HG02588 (cell line): Measurements from ENCODE around the gene EFCC1.

ENCODE experiments used
- ATAC-seq: cut with Tn5 transposase; IDR thresholded peaks from one replicate; pipeline ENCODE4 v1.9.1; 2021; ENCODE audit warnings: mild to moderate bottlenecking, moderate library complexity; ENCODE audit not compliant: unreplicated experiment

Gene EFCC1

GRCh38 chr3:129014148-129014547 lies 13.0 kb downstream of the EFCC1 start:
- no peak for ATAC-seq

DNA sequence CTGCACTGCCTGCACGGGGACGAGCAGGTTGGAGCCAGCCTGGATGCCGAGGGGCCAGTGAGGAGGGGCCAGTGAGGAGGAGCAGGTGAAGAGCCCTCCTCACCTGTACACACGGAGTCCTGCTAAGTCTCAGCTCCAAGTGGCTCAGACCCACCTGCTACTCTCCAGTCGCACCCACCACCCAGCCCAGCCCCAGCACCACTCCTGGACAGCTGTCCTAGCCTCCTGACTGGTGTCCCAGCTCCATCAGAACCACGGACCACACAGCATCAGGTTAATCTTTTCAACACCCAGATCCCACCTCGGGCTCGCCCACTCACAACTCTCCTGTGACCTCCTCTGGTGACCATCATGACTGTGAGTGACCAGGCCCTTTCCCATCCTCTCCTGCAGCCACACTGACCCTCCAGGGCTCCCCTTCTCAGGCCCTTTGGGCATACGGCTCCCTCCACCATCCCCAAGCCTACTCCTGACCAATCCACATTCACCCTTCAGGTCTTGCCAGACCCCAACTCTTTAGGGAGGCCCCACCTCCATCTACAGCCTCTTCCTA lies 13.8 kb downstream of the EFCC1 start:
- no peak for ATAC-seq

- ATAC-seq: no peak
These were observed 14.4 kb downstream of the EFCC1 start for GRCh38 chr3:129015388-129016105.

DNA sequence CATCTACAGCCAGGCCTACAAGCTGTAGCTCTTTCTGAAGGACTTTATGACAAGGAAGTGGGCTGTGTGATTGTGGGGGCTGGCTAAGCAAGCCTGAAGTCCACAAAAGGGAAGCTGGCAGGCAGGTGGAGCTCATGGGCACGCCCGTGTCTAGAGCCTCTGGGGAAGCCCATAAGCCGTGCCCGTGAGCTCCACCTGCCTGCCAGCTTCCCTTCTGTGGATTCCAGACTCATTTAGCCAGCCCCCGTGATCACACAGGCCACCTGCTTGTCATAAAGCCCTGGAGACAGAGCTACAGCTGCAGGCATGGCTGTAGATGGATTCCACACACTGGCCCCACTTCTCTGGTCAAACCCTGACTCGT lies 15.2 kb downstream of the EFCC1 start:
- no peak for ATAC-seq

GRCh38 chr3:129016720-129017483 lies 15.8 kb downstream of the EFCC1 start:
- no peak for ATAC-seq

DNA sequence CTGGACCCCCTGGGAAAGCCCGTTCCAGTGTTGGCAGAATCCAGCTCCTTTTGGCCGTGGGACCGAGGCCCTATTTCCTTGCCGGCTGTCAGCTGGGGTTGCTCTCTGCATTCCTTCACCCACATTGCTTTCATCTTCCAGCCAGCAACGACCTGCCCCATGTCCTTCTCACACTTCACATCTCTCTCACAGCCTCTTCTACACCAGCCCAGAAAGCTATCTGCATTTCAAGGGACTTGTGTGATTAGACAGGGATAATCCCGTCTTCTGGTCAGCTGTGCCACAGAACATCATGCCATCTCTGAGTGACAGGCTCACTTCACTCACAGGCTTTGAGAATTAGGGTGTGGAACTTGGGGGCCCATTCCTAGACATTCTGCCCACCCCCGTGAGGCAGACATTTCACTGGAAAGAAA lies 16.4 kb downstream of the EFCC1 start:
- no peak for ATAC-seq

GRCh38 chr3:129018271-129018670 lies 17.2 kb downstream of the EFCC1 start:
- no peak for ATAC-seq

GRCh38 chr3:129018751-129019150 lies 17.6 kb downstream of the EFCC1 start:
- ATAC-seq: no peak

DNA sequence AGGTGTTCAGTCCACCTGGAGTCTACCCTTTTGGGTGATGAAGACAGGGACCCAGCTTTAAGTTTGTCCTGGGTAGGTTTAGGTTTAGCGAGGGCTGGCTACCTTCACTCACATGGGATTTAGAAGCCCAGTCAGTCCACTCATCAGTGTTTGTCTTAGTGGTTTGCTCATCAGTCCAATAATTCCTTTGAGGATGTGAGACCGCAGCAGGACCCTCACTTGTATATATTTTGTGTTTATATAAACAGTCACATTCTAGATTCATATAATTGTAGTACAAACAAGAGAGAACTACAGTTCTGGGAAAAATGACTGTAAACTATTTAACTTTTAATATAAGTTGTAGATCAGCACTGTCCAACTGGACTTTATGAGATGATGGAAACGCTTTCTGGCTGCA lies 18.2 kb downstream of the EFCC1 start:
- no peak for ATAC-seq

DNA sequence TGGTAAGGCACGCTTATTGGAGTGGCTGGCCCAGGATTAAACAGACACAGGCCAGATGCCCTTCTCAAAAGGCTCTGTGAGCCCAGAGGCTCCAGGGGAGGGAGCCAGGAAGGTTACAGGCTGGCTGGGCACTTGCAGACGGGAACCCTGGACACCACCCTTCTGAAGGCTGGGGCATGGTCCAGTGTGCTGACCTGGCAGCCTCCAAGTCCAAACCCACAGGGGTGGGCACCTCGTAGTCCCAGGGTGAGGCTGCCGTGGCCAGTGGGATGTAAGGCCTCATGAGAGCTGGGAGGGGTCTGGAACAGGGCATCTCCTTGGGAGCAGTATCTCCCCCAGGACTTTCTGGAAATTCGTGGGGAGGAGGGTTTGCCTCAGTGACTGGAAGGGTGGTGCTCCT lies 19.6 kb downstream of the EFCC1 start:
- no peak for ATAC-seq

DNA sequence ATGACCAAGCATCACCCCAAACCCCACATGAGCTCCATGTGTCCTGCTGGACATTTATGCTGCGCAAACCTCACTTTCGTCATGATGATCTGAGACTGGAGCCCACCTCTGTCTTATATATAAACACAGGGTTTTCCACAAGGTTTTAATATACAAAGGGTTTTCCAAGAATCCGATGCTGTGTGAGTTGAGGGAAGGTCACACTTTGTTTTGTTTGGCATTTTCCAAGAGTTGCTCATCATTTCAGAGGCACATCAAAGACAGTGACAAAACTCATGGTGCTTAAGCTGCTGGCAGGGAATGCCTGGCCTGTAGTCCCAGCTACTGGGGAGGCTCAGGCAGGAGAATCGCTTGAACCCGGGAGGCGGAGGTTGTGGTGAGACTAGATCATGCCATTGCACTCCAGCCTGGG lies 20.0 kb downstream of the EFCC1 start:
- no peak for ATAC-seq

DNA sequence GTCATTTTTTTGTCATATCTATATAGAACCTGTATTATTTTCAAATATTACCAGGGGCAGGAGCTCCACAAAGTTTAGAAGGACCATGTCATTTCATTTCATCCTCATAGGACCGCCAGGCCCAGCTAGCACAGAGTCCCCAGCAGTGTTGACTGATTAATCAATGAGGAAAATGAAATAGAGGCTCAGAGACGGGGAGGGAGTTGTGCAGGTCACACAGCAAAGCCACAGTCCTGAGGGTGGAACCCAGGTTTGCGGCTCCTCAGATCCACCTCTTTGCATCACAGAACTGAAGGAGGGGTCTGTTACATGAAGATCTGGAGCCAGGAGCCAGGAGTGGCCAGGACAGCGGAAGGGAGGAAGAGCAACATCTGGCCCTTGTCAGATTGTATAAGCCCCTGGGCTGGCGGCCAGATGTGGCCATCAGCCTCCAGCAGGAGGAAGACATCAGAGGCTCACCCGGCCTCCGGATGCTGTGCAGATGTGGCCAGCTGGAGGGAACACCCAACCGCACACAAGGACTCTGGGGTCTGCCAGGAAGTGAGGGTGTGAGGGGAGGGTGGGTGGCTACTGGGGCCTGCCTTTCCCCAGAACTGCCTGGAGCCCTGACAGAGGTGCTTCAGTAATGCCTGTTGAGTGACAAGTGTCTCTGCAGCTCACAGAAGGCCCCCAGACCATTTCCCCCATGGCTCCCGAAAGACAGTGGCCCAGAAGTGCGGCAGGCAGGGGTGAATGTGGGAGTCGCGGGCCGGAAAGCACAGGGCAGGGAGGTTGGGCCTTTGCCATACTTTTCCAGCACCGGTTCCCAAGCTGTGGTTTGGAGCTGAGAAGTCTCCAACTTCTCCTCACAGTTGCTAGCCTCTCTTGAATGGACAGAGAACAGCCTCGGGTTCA lies 21.3 kb downstream of the EFCC1 start:
- no peak for ATAC-seq

- no peak for ATAC-seq
These were observed 21.9 kb downstream of the EFCC1 start for GRCh38 chr3:129023008-129023358.

- no peak for ATAC-seq
These were observed 22.8 kb downstream of the EFCC1 start for GRCh38 chr3:129023909-129024308.

GRCh38 chr3:129025108-129025507 lies 24.0 kb downstream of the EFCC1 start:
- ATAC-seq: no peak

- no peak for ATAC-seq
These were observed 24.8 kb downstream of the EFCC1 start for GRCh38 chr3:129025691-129026435.

GRCh38 chr3:129026728-129027543 lies 25.8 kb downstream of the EFCC1 start:
- ATAC-seq: peak; percentile 98

DNA sequence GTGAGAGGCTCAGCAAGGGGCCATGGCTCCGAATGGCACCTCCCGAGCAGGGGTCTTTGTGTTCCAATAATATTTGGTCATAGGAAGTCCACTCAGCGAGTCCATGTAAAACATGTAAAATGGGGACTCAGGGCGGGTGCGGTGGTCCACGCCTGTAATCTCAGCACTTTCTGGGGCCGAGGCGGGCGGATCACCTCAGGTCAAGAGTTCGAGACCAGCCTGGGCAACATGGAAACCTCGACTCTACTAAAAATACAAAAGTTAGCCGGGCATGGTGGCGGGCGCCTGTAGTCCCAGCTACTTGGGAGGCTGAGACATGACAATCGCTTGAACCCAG lies 26.4 kb downstream of the EFCC1 start:
- ATAC-seq: no peak

DNA sequence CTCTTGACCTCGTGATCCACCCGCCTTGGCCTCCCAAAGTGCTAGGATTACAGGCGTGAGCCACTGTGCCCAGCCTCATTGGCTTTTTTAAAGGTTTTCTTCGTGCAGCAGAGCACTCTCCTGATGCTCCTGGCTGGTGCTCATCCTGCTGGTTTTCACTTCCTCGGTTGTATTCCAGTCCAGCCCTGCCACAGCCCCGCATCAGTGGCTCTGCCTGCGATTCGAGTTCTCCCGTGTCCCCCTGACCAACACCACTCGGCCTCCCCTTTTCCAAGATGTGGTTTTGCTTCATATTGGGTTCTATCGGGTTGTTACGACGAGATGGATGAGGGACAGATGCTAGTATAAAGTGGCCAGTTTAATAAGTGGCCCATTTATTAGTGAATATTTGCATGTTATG lies 27.8 kb downstream of the EFCC1 start:
- ATAC-seq: no peak

GRCh38 chr3:129030611-129031010 lies 29.5 kb downstream of the EFCC1 start:
- no peak for ATAC-seq
